Ovary (tissue), 3 donors: ENCODE results near the gene TMEM39B.
"Not testable (repeated sequence)": the region's sequence is repeated elsewhere in the genome, so short reads cannot be mapped to it uniquely, and the experiment has no call there.

Source experiments
- POLR2A ChIP-seq: fragments of 450-650 bp; IDR thresholded peaks from one replicate; pipeline ENCODE4 v1.6.1; 2017; ENCODE audit warnings: antibody characterized with exemption, mild to moderate bottlenecking, moderate library complexity
- TF ChIP-seq, protein P1 (sequence below), 3 donors: fragments of 450-650 bp in 2 of 3; fragments of 200-600 bp in 1 of 3; IDR thresholded peaks; one replicate each; pipeline versions ENCODE4 v1.5.1 to v1.8.0; 2016 to 2022; ENCODE audit warnings: antibody characterized with exemption in 3 of 3, mild to moderate bottlenecking in 1 of 3
- donor health status: DM: no; HTN: no; CAD: no.

DNA sequence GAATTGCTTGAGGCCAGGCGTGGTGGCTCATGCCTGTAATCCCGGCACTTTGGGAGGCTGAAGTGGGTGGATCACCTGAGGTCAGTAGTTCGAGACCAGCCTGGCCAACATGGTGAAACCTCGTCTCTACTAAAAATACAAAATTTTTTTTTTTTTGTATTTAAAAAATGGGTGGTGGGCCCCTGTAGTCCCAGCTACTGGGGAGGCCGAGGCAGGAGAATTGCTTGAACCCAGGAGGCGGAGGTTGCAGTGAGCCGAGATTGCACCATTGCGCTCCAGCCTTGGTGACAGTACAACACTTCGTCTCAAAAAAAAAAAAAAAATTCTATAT lies 61.2 kb downstream of the TMEM39B start:
- not testable (repeated sequence) for TF ChIP-seq POLR2A
- TF ChIP-seq, protein P1, sequence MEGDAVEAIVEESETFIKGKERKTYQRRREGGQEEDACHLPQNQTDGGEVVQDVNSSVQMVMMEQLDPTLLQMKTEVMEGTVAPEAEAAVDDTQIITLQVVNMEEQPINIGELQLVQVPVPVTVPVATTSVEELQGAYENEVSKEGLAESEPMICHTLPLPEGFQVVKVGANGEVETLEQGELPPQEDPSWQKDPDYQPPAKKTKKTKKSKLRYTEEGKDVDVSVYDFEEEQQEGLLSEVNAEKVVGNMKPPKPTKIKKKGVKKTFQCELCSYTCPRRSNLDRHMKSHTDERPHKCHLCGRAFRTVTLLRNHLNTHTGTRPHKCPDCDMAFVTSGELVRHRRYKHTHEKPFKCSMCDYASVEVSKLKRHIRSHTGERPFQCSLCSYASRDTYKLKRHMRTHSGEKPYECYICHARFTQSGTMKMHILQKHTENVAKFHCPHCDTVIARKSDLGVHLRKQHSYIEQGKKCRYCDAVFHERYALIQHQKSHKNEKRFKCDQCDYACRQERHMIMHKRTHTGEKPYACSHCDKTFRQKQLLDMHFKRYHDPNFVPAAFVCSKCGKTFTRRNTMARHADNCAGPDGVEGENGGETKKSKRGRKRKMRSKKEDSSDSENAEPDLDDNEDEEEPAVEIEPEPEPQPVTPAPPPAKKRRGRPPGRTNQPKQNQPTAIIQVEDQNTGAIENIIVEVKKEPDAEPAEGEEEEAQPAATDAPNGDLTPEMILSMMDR (IDR thresholded peaks at IDR 0.05) = not testable (repeated sequence)
